ENCODE measurements around the gene TRIB2.

DNA sequence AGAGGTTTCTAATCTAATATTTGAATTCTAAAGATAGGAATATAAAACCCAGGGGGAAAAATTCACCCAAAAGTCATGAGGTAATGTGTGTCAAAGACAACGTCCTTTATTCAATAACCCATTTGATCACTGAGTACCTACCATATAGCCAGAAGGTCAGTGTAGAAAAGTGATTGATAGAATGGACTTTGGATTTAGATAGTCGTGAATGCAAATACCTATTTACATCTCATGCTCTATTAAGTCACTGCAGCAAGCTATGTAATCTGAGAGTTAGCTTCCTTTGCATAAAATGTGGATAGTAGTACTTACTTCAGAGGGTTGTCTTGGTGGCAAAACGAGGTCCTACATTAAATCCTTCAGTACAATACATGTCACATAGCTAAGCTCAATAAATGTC lies 27.8 kb upstream of the TRIB2 start:
- TF ChIP-seq TCF12 (IDR thresholded peaks at IDR 0.05) (no peak), CTCF (IDR thresholded peaks at IDR 0.05) (no peak), SIN3A (IDR thresholded peaks at IDR 0.05; ENCODE audit: borderline replicate concordance, low read depth, low read length) (no peak), JUND (IDR thresholded peaks at IDR 0.05) (no peak), EP300 (IDR thresholded peaks at IDR 0.05; ENCODE audit: borderline replicate concordance in 1 of 2, low read depth in 1 of 2, low read length in 1 of 2) (no peak), RFX5 (IDR thresholded peaks at IDR 0.05; ENCODE audit: low read length) (no peak), MXI1 (IDR thresholded peaks at IDR 0.05; ENCODE audit: low read depth, low read length) (no peak)
